ENCODE data around the gene CPSF6. TPM values are rescaled to one million over a fixed set of nuclear protein-coding genes. Genes with fewer than 3 reads are reported as not detected.
"Not testable (repeated sequence)": the region's sequence is repeated elsewhere in the genome, so short reads cannot be mapped to it uniquely, and the experiment has no call there.

CPSF6 gene
- total RNA-seq, 2 donors from 2014 or later: 23.1 to 33.2 TPM

GRCh38 chr12:69313209-69313608 is 73.8 kb downstream of the CPSF6 start:
- ATAC-seq: no peak
- intact Hi-C loops (cut with DNase I): no loop called here

GRCh38 chr12:69316784-69317183 is 77.4 kb downstream of the CPSF6 start:
- H3K27ac ChIP-seq; ATAC-seq; H3K9me3 ChIP-seq; DNase-seq; H3K27me3 ChIP-seq; intact Hi-C loops (cut with DNase I); H3K4me3 ChIP-seq; H3K4me1 ChIP-seq; H3K36me3 ChIP-seq (replicated peaks in 1 of 2; ENCODE audit: insufficient read depth in 1 of 2, low read depth in 2 of 2): not testable (repeated sequence)

More at GRCh38 chr12:69313209-69313608, 73.8 kb downstream of the CPSF6 start:
- H3K9me3 ChIP-seq: no peaks in the 10 kb centered on the region
- H3K36me3 ChIP-seq (replicated peaks in 1 of 2; ENCODE audit: insufficient read depth in 1 of 2, low read depth in 2 of 2): no peaks in the 10 kb centered on the region
- H3K4me1 ChIP-seq: no peaks in the 10 kb centered on the region
- H3K27me3 ChIP-seq: no peaks in the 10 kb centered on the region
- DNase-seq: no peak
- H3K27ac ChIP-seq: no peak overlapping the region
- H3K4me3 ChIP-seq: no peak overlapping the region
- TF ChIP-seq CTCF (IDR thresholded peaks at IDR 0.05) (no peak), POLR2A (IDR thresholded peaks at IDR 0.05) (no peak)
- WGBS, 2 donors: 95 to 97% methylated on average over 3 of the region's 3 CpGs

GRCh38 chr12:69317233-69317632 is 77.9 kb downstream of the CPSF6 start:
- WGBS, 2 donors: 78 to 84% methylated on average over 2 of the region's 2 CpGs
- ATAC-seq: not testable (repeated sequence)

GRCh38 chr12:69318225-69318624 is 78.9 kb downstream of the CPSF6 start:
- no peak for TF ChIP-seq POLR2A (IDR thresholded peaks at IDR 0.05)
- TF ChIP-seq CTCF (IDR thresholded peaks at IDR 0.05): no peak
- 91 to 93% methylated on average over 2 of the region's 2 CpGs for WGBS, 2 donors
- H3K27me3 ChIP-seq: no peaks in the 10 kb centered on the region
- H3K36me3 ChIP-seq (replicated peaks in 1 of 2; ENCODE audit: insufficient read depth in 1 of 2, low read depth in 2 of 2): no peaks in the 10 kb centered on the region
- no peaks in the 10 kb centered on the region for H3K9me3 ChIP-seq
- no peak overlapping the region for H3K27ac ChIP-seq
- intact Hi-C loops (cut with DNase I): no loop called here
- ATAC-seq: no peak
- no peak for DNase-seq
- H3K4me3 ChIP-seq: no peak overlapping the region
- H3K4me1 ChIP-seq: no peaks in the 10 kb centered on the region

More at GRCh38 chr12:69317233-69317632, 77.9 kb downstream of the CPSF6 start:
- intact Hi-C loops (cut with DNase I); H3K27me3 ChIP-seq; H3K27ac ChIP-seq; H3K4me1 ChIP-seq; H3K4me3 ChIP-seq; H3K9me3 ChIP-seq; DNase-seq; H3K36me3 ChIP-seq (replicated peaks in 1 of 2; ENCODE audit: insufficient read depth in 1 of 2, low read depth in 2 of 2): not testable (repeated sequence)

- Histone ChIP-seq H3K36me3 (replicated peaks in 1 of 2; ENCODE audit: insufficient read depth in 1 of 2, low read depth in 2 of 2) (no peaks in the 10 kb centered on the region), H3K9me3 (no peaks in the 10 kb centered on the region), H3K4me3 (no peak overlapping the region), H3K27me3 (no peaks in the 10 kb centered on the region), H3K27ac (no peak overlapping the region), H3K4me1 (peaks cover 3% of the 10 kb centered on the region)
- no peak for DNase-seq
- intact Hi-C loops (cut with DNase I): no loop called here
- ATAC-seq: no peak
- TF ChIP-seq CTCF (IDR thresholded peaks at IDR 0.05) (no peak), POLR2A (IDR thresholded peaks at IDR 0.05) (no peak)
- 77 to 94% methylated on average over 1 of the region's 1 CpG for WGBS, 2 donors
These were observed 82.0 kb downstream of the CPSF6 start for GRCh38 chr12:69321351-69321750.

MicroRNA genes within 50 kb of the gene (microRNA counts, 767-probe panel; counts per million panel counts)
- 0 to 736 counts per million in 2 donors for microRNA hsa-miR-1279

Small RNAs within 50 kb of the gene (microRNA-seq; reads per million reads assigned to microRNA genes)
- gene MIR1279 (ENCODE audit: borderline number of aligned reads in 2 of 2, borderline replicate concordance in 2 of 2): 0 reads per million in 2 donors

Other genes starting within 250 kb of the CPSF6 start
- 100 to 1,000 TPM in 1 of 2 donors, 10 to 100 TPM in 1; 18.8 to 118 TPM for gene LYZ, start 108.8 kb downstream of the CPSF6 start, total RNA-seq
- gene YEATS4, start 120.2 kb downstream of the CPSF6 start, total RNA-seq: 10 to 100 TPM; 14.3 to 15.8 TPM
- 10 to 100 TPM in 1 of 2 donors, 1 to 10 TPM in 1; 4.9 to 14.3 TPM for gene FRS2, start 230.8 kb downstream of the CPSF6 start, total RNA-seq